AG09319 (cell line): ENCODE results near the gene RIPOR2.

Experiments
- DNase-seq: peaks from one replicate; pipeline ENCODE4 v3.0.0-alpha.2; 2010; ENCODE audit warnings: low read depth; ENCODE audit errors: extremely low read depth
- TF ChIP-seq, protein P1 (sequence below): IDR thresholded peaks from 2 replicates; pipeline ENCODE4 v1.5.1; 2011; ENCODE audit warnings: low read depth, mild to moderate bottlenecking, inconsistent platforms, low read length, moderate library complexity

The RIPOR2 gene, protein sequence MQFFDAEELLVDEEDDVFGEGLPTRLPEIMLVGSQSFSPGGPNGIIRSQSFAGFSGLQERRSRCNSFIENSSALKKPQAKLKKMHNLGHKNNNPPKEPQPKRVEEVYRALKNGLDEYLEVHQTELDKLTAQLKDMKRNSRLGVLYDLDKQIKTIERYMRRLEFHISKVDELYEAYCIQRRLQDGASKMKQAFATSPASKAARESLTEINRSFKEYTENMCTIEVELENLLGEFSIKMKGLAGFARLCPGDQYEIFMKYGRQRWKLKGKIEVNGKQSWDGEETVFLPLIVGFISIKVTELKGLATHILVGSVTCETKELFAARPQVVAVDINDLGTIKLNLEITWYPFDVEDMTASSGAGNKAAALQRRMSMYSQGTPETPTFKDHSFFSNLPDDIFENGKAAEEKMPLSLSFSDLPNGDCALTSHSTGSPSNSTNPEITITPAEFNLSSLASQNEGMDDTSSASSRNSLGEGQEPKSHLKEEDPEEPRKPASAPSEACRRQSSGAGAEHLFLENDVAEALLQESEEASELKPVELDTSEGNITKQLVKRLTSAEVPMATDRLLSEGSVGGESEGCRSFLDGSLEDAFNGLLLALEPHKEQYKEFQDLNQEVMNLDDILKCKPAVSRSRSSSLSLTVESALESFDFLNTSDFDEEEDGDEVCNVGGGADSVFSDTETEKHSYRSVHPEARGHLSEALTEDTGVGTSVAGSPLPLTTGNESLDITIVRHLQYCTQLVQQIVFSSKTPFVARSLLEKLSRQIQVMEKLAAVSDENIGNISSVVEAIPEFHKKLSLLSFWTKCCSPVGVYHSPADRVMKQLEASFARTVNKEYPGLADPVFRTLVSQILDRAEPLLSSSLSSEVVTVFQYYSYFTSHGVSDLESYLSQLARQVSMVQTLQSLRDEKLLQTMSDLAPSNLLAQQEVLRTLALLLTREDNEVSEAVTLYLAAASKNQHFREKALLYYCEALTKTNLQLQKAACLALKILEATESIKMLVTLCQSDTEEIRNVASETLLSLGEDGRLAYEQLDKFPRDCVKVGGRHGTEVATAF

DNA sequence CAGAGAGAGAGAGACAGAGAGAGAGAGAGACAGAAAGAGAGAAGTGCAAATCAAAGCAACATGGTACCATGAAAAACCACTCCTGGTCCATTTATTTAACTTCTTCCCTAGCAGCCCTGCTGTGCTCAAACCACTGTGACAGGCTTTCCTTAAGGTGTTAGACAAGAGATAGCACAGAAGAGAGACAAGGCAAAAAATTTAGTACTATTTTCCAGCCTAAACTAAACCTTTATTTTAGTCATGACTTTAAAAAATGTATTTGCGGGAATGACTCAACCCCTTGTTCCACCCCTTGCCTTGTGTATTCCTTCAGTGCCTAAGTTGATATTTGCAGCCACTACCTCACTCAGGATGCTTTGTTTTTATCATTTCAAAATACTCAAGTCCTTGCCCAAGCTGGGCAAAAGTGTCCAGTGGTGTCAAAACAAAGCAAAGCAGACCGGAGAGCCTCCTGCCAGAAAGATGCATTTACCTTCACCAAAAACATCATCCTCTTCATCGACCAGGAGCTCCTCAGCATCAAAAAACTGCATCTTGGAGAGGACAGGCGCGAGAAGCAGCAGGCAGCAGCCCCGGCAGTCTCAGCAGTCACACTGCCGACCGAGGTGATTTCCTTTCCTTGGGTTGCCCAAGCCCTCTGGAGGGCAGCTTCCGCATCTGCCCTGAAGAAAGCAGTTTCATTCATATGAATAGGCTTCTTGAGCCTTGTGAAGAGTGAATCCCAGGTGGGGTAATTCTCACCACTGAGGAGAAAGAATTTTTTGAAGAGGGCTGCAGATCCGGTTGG, at the start of gene RIPOR2:
Gene RIPOR2, minus strand, starts transcription at position 595 of the 787 bp plus-strand sequence. Its CDS starts 62 bp downstream, at position 533.
- TF ChIP-seq, protein P1, sequence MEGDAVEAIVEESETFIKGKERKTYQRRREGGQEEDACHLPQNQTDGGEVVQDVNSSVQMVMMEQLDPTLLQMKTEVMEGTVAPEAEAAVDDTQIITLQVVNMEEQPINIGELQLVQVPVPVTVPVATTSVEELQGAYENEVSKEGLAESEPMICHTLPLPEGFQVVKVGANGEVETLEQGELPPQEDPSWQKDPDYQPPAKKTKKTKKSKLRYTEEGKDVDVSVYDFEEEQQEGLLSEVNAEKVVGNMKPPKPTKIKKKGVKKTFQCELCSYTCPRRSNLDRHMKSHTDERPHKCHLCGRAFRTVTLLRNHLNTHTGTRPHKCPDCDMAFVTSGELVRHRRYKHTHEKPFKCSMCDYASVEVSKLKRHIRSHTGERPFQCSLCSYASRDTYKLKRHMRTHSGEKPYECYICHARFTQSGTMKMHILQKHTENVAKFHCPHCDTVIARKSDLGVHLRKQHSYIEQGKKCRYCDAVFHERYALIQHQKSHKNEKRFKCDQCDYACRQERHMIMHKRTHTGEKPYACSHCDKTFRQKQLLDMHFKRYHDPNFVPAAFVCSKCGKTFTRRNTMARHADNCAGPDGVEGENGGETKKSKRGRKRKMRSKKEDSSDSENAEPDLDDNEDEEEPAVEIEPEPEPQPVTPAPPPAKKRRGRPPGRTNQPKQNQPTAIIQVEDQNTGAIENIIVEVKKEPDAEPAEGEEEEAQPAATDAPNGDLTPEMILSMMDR, result no peak
- no peak for DNase-seq

DNA sequence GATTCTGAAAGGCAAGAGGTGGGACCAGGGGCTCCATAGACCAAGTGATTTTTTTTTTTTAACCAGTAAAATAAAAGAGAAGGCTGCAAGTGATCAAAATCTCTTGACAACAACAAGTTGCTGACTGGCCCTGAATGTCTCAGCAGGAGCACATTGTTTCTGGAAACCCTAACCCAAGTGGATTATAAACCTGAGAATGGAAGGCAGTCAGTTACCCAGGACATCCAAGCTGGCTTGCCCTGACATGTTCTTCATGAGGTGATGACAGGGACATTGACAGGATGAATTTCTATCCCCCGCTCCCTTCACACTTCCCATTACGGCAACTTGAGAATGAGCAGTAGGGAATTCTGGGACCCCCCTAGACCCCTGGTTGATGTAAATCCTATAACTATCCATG, 49.6 kb upstream of the RIPOR2 start:
- TF ChIP-seq, protein P1, result no peak
- DNase-seq, result no peak

DNA sequence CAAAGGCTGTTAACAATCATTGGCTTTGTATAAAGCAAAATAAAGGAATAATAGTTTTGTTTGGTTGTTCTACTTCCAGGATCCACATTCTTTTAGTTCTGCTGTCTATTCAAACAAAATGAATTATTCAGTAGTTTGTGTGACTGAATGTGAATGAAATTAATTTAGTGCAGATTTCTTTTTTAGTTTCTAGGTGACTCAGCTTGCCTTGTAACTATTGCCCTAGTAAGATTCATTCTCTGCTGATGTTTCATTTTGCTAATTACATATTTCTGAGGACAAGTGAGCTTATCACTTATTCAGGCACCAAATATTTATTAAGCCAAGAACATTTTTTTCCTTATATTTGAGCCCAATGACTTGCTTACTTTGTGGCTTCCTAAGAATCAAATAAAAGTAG, 46.5 kb upstream of the RIPOR2 start:
- no peak for DNase-seq
- TF ChIP-seq, protein P1, result no peak

DNA sequence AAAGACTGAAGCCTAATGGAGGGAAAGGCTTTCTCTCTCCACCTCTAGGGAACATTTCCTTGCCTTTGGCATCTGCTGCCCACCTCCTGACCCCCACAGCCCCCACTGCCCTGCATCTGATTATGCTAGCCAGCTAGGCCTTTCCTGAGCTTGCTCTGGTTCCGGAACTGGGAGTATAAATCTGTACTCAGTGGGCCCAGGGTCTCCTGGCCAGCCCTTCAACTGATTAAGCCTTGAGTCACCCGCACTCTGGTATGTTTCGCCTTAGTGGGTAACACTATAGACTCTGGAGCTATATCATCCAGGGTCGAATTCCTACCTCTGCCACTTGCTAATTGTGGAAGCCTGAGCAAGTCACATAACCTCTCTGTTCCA, 45.6 kb upstream of the RIPOR2 start:
- TF ChIP-seq, protein P1, result no peak
- no peak for DNase-seq

DNA sequence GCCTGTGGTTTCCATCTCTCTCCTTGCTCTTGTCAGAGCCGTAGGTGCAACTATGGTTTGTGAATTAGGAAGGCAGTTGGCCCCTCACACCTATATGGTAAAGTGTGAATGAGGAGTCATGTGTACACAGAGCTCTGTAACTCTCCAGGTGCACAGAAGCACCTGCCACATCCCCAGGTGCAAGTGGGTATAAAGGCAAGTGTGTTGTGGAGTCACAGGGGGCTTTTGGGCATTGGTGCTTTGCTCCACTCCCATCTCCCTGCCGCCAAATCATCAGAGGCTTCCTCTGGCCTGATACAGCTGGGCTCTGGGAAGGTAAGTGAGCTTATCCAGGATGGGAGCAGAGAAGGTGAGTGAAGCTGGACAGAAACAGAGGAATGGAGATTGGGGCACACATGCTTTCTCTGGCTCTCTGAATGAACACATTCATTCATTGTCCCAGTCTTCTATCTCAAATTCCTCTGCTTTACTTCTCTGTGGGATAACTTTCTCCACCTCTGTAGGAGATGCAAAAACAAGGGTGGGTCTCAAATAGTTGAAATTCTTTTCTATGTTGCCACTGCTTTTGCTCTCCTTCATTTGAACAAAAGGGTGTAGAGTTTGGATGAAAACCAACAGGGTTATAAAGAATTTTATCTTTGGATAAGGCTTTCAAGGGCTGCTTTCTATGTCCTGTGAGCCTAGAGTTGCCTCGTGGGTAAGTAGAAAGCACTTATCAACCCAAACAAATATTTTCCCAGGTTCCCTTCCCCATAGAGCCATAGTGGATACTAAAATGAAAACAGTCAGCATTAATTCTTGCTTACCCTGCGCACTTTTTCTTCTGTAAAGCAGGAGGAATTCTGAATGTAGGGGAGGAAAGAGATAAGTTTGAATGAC, 45.0 kb upstream of the RIPOR2 start:
- TF ChIP-seq, protein P1, result no peak
- no peak for DNase-seq

DNA sequence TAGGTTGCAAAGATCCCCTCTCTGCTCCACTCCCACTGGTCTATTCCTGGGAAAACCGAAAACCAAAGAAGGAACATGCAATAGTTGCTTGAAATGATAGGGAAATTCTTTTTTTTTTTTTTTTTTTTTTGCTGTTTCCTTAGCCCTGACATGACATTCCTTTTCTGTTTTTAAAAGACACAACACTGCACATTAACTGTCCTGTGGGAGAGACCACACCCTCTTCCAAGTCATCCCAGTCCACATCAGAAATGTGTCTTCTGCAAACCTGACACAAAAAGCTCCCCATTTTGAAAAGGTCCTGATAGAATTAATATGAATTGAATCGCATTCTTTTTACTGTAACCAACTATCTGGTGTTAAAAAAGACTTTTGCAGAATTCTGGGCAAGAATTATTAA, 43.4 kb upstream of the RIPOR2 start:
- TF ChIP-seq, protein P1, result no peak
- no peak for DNase-seq
